Measurements from ENCODE around the gene CCL16. TPM values are rescaled to one million over a fixed set of nuclear protein-coding genes. Genes with fewer than 3 reads are reported as not detected.
"Not testable (repeated sequence)": the region's sequence is repeated elsewhere in the genome, so short reads cannot be mapped to it uniquely, and the experiment has no call there.

The CCL16 gene
- total RNA-seq, 1 donor = not detected

DNA sequence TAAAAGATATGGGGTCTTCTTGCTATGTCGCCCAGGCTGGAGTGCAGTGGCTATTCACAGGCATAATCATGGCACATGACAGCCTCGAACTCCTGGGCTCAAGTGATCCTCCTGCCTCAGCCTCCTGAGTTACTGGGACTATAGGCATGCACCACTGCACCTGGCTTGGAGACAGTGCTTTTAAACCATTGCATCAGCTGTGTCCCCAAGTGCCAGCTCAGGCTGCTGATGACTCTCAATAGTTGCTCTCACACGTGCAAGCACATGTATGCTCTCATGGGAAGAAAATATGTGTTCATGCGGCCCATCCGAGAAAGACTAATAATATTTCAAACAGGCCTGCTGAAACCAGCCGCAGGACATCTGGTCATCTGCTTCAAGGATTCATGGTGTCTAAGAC, 8.8 kb downstream of the CCL16 start:
- no peaks in the 10 kb centered on the region for H3K9me3 ChIP-seq (ENCODE audit: low read depth, low read length)
- no peak overlapping the region for H3K4me3 ChIP-seq (ENCODE audit: low read length)
- H3K4me1 ChIP-seq (ENCODE audit: insufficient read depth, low read length) = peaks cover 5% of the 10 kb centered on the region
- no peaks in the 10 kb centered on the region for H3K27me3 ChIP-seq (ENCODE audit: insufficient read depth, low read length)

- Histone ChIP-seq H3K9me3 (ENCODE audit: low read depth, low read length) (no peaks in the 10 kb centered on the region), H3K4me3 (ENCODE audit: low read length) (no peak overlapping the region), H3K27me3 (ENCODE audit: insufficient read depth, low read length) (no peaks in the 10 kb centered on the region), H3K4me1 (ENCODE audit: insufficient read depth, low read length) (peaks cover 5% of the 10 kb centered on the region)
Observed at GRCh38 chr17:35972066-35972465, 9.2 kb downstream of the CCL16 start.

DNA sequence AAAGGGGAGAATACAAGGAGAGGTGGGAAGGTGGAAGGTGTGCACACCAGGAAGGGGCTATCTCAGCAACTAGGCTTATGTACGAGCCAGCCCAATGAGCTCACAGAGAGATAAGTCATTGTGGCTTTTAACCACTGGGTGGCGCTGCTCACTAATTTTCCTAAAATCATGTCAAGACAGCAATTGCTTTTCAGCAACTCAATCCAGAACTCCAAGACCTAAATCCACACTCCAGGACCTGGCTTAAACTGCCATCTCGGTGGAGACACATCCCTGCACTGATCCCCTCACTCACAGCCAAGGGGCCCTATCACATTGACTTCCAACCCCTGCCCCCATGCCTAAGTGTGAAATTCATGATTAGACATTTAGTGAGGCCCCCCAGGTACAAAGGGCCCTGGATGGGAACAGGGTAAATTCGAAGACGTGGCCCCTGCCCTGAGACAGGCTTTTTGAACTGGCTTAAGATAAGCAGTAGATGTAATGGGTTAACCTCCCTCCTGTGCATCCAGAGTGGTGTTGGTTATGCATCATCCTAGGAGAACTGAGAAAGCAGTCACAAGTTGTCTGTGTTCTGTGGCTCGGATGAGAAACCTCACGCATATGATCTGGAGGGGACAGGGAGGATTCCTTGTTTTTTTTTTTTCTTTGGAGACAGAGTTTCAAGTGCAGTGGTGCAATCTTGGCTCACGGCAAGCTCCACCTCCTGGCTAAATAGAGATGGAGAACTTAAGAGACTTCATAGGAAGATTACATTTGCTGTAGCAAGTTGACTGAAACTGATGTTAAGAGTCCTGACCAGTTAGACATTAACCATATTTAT, 11.5 kb downstream of the CCL16 start:
- Histone ChIP-seq H3K4me1 (ENCODE audit: insufficient read depth, low read length) (peaks cover 5% of the 10 kb centered on the region), H3K4me3 (ENCODE audit: low read length) (no peak overlapping the region), H3K9me3 (ENCODE audit: low read depth, low read length) (no peaks in the 10 kb centered on the region), H3K27me3 (ENCODE audit: insufficient read depth, low read length) (no peaks in the 10 kb centered on the region)

DNA sequence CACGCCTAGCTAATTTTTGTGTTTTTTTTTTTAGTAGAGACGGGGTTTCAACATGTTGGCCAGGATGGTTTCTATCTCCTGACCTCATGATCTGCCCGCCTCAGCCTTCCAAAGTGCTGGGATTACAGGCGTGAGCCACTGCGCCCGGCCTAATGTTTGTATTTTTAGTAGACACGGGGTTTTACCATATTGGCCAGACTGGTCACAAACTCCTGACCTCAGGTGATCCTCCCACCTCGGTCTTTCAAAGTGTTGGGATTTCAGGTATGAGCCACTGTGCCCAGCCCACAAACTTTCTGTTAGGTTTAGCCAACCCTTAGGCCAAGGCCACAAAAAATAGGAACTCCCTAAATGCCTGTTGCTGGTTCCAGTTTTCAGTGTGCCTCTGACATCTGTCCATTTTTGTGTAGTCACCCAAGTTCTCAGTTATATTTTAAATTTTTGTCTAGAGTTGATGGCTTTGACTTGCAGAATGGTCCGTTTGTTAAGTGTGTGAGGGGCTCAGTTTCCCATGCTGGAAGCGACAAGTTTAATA, 12.7 kb downstream of the CCL16 start:
- no peaks in the 10 kb centered on the region for H3K9me3 ChIP-seq (ENCODE audit: low read depth, low read length)
- no peak overlapping the region for H3K4me3 ChIP-seq (ENCODE audit: low read length)

DNA sequence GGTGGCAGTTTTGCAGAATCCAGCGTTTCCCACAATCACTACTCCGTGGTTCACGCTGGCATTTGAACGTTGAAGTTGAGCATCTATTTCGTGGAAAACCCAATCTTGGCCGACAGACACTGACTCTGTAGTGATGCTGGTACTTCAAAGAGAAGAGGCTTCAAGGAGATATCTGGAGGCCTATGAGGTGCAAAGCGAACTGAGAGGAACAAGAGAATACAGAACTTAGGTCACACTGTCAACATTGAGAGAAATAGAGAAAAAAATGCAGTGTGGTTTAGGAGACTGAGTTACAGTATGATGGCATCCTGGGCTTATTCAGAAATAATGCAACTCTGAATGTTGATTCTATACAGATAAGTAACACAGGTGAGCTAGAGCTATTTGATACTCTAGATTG, 16.0 kb downstream of the CCL16 start:
- H3K4me3 ChIP-seq (ENCODE audit: low read length) = no peak overlapping the region
- no peaks in the 10 kb centered on the region for H3K9me3 ChIP-seq (ENCODE audit: low read depth, low read length)
- peaks cover 5% of the 10 kb centered on the region for H3K4me1 ChIP-seq (ENCODE audit: insufficient read depth, low read length)
- no peaks in the 10 kb centered on the region for H3K27me3 ChIP-seq (ENCODE audit: insufficient read depth, low read length)

More for the DNA sequence above, 12.7 kb downstream of the CCL16 start:
- H3K27me3 ChIP-seq (ENCODE audit: insufficient read depth, low read length) = no peaks in the 10 kb centered on the region
- H3K4me1 ChIP-seq (ENCODE audit: insufficient read depth, low read length) = peaks cover 5% of the 10 kb centered on the region

- H3K4me3 ChIP-seq (ENCODE audit: low read length) = no peak overlapping the region
- H3K4me1 ChIP-seq (ENCODE audit: insufficient read depth, low read length) = no peaks in the 10 kb centered on the region
- H3K27me3 ChIP-seq (ENCODE audit: insufficient read depth, low read length) = peaks cover 4% of the 10 kb centered on the region
- H3K9me3 ChIP-seq (ENCODE audit: low read depth, low read length) = no peaks in the 10 kb centered on the region
Observed at GRCh38 chr17:35963663-35964062, 17.6 kb downstream of the CCL16 start.

DNA sequence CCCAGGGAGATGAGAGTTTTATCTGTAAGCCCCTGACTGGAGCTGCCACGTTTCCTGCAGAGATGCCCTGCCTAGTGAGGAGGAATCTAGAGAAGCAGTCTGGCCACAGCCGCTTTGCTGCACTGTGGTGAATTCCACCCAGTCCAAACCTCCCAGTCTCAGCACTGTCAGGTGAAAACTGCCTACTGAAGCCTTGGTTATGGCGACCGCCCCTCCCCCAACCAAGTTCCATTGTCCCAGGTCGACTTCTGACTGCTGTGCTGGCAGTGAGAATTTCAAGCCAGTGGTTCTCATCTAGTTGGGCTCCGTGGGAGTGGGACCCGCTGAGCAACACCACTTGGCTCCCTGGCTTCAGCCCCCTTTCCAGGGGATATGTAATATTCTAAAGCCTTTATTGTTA, 27.6 kb downstream of the CCL16 start:
- no peaks in the 10 kb centered on the region for H3K9me3 ChIP-seq (ENCODE audit: low read depth, low read length)
- no peaks in the 10 kb centered on the region for H3K27me3 ChIP-seq (ENCODE audit: insufficient read depth, low read length)
- no peak overlapping the region for H3K4me3 ChIP-seq (ENCODE audit: low read length)
- H3K4me1 ChIP-seq (ENCODE audit: insufficient read depth, low read length) = no peaks in the 10 kb centered on the region

- no peaks in the 10 kb centered on the region for H3K27me3 ChIP-seq (ENCODE audit: insufficient read depth, low read length)
- no peaks in the 10 kb centered on the region for H3K9me3 ChIP-seq (ENCODE audit: low read depth, low read length)
- peaks cover 7% of the 10 kb centered on the region for H3K4me1 ChIP-seq (ENCODE audit: insufficient read depth, low read length)
- H3K4me3 ChIP-seq (ENCODE audit: low read length) = no peak overlapping the region
Observed at GRCh38 chr17:35949401-35949800, 31.9 kb downstream of the CCL16 start.

DNA sequence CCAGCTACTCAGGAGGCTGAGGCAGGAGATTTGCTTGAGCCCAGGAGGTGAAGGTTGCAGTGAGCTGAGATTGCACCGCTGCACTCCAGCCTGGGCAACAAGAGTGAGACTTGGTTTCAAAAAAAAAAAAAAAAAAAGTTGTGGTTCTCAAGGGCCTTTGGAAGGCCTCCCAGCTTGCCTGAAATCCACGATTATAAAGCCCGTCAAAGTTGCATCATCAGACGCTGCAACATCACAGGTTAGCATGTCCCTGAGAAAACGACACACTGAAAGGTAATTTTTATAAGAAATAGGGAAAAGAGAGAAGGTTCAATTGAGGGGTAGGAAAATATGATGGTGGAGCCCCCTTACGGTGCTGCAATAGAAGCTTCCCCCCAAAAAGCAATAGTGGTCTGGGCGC, 33.2 kb downstream of the CCL16 start:
- no peak overlapping the region for H3K4me3 ChIP-seq (ENCODE audit: low read length)
- H3K27me3 ChIP-seq (ENCODE audit: insufficient read depth, low read length) = no peaks in the 10 kb centered on the region
- peaks cover 7% of the 10 kb centered on the region for H3K4me1 ChIP-seq (ENCODE audit: insufficient read depth, low read length)
- no peaks in the 10 kb centered on the region for H3K9me3 ChIP-seq (ENCODE audit: low read depth, low read length)

DNA sequence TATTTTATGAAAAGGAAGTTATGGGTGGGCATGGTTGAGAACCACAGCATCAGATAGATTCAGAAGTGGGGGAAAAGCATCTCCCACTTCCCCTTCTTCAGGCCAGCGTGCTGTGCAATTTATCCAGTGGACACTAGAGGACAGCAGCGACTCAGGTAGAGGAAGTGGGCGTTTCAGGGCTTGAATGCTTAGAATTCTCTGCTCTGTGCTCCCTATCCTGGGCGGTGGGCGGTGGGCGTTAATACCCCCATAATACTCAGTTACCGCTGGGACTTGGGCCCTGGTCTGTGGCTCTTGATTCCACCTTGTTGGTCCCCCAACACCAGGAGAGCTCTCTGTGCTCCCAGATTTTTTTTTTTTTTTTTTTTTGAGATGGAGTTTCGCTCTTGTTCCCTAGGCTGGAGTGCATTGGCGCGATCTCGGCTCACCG, 34.1 kb downstream of the CCL16 start:
- Histone ChIP-seq H3K27me3 (ENCODE audit: insufficient read depth, low read length) (no peaks in the 10 kb centered on the region), H3K9me3 (ENCODE audit: low read depth, low read length) (no peaks in the 10 kb centered on the region), H3K4me3 (ENCODE audit: low read length) (no peak overlapping the region)

GRCh38 chr17:35944151-35944550, 37.1 kb downstream of the CCL16 start:
- Histone ChIP-seq H3K4me3 (ENCODE audit: low read length) (no peak overlapping the region), H3K4me1 (ENCODE audit: insufficient read depth, low read length) (peaks cover 7% of the 10 kb centered on the region), H3K27me3 (ENCODE audit: insufficient read depth, low read length) (no peaks in the 10 kb centered on the region), H3K9me3 (ENCODE audit: low read depth, low read length) (no peaks in the 10 kb centered on the region)

More for the DNA sequence above, 34.1 kb downstream of the CCL16 start:
- peaks cover 7% of the 10 kb centered on the region for H3K4me1 ChIP-seq (ENCODE audit: insufficient read depth, low read length)

- Histone ChIP-seq H3K4me1 (ENCODE audit: insufficient read depth, low read length) (peaks cover 7% of the 10 kb centered on the region), H3K4me3 (ENCODE audit: low read length) (no peak within 1 kb of the TSS), H3K27me3 (ENCODE audit: insufficient read depth, low read length) (no peaks in the 10 kb centered on the region), H3K9me3 (ENCODE audit: low read depth, low read length) (no peaks in the 10 kb centered on the region)
Observed at GRCh38 chr17:35943537-35943936, 37.8 kb downstream of the CCL16 start, which contains the start of gene LYZL6. Gene LYZL6 (minus strand): TSS chr17:35943713. CDS start chr17:35939356, 4,357 bp downstream.

DNA sequence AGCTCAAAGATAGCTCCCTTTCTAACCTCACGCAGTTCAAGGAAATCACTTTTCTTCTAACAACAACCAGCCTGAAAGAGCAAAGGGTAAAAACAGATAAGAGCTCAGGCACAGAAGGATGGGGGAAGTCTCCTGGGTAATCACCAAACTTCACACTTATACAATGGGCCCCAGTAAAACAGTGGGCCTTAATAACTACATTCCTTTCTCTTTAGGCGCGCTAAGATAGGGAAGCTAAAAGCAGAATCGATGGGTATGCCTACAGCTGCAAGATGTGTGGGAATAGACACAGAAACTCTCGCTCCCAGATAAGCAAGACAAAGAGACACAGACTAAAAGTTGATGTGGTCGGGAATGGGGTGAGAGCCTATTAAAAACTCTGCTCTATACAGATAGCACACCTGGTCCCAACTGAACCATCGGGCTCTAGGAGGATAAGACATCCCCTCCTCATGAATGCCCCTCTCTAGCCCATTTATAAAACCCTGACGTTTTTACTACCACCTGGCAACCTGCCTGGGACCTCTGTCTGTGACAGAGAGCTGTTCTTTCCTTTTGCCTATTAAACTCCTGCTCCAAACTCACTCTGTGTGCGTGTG, 38.6 kb downstream of the CCL16 start:
- Histone ChIP-seq H3K4me1 (ENCODE audit: insufficient read depth, low read length) (peaks cover 7% of the 10 kb centered on the region), H3K4me3 (ENCODE audit: low read length) (no peak overlapping the region), H3K27me3 (ENCODE audit: insufficient read depth, low read length) (no peaks in the 10 kb centered on the region), H3K9me3 (ENCODE audit: low read depth, low read length) (no peaks in the 10 kb centered on the region)

- H3K27me3 ChIP-seq (ENCODE audit: insufficient read depth, low read length); H3K9me3 ChIP-seq (ENCODE audit: low read depth, low read length); H3K4me1 ChIP-seq (ENCODE audit: insufficient read depth, low read length); H3K4me3 ChIP-seq (ENCODE audit: low read length): not testable (repeated sequence)
Observed at GRCh38 chr17:35938492-35938891, 42.8 kb downstream of the CCL16 start.

DNA sequence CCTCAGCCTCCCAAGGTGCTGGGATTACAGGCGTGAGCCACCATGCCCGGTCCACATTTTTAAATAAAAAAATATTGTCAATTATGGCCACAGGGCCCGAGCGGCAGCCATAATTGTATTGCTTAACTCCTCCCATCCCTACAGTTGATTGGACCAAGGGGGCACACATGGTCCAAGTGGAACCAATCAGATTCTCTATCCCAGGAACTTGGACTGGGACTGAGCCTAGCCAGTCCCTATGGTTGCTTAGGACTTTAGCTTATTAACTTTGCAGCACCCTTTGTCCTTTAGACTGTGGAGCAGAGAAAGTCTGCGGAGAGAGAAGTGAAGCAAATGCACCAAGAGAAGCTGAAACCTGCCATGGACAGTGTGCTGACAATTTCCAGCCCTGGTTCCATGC, 45.2 kb downstream of the CCL16 start:
- Histone ChIP-seq H3K4me1 (ENCODE audit: insufficient read depth, low read length) (no peaks in the 10 kb centered on the region), H3K9me3 (ENCODE audit: low read depth, low read length) (no peaks in the 10 kb centered on the region), H3K27me3 (ENCODE audit: insufficient read depth, low read length) (no peaks in the 10 kb centered on the region), H3K4me3 (ENCODE audit: low read length) (no peak overlapping the region)

Measured in mononuclear cell (primary cell).